Chondrocyte (in vitro differentiated cells): ENCODE results near the gene ATF7. TPM values are rescaled to one million over a fixed set of nuclear protein-coding genes. Genes with fewer than 3 reads are reported as not detected.

Experiments
- DNase-seq: peaks from one replicate; pipeline ENCODE4 v3.0.0; 2021; ENCODE audit warnings: mixed read lengths, low spot score
- H3K27ac Mint-ChIP-seq: one replicate; pipeline ENCODE4 v1.8.0; 2021; ENCODE audit warnings: mild to moderate bottlenecking, moderate library complexity, mixed read lengths; ENCODE audit not compliant: unreplicated experiment
- H3K27me3 Mint-ChIP-seq: 2 replicates; pipeline ENCODE4 v1.8.0; 2021; ENCODE audit warnings: low read depth, mixed read lengths
- H3K36me3 Mint-ChIP-seq: 2 replicates; pipeline ENCODE4 v1.8.0; 2021; ENCODE audit warnings: low read depth, mixed read lengths
- H3K4me1 Mint-ChIP-seq: 2 replicates; pipeline ENCODE4 v1.8.0; 2021; ENCODE audit warnings: low read depth, mild to moderate bottlenecking, mixed read lengths
- H3K4me3 Mint-ChIP-seq: one replicate; pipeline ENCODE4 v1.8.0; 2021; ENCODE audit warnings: mild to moderate bottlenecking, moderate library complexity, mixed read lengths; ENCODE audit not compliant: unreplicated experiment
- H3K9me3 Mint-ChIP-seq: 2 replicates; pipeline ENCODE4 v1.8.0; 2021; ENCODE audit warnings: low read depth, mixed read lengths
- total RNA-seq: library from RNA; stranded (reverse); gene quantifications from 3 replicates; pipeline ENCODE4 v1.2.1, GENCODE V29; 2021
- TF ChIP-seq, protein P1 (sequence below): fragments of 200-600 bp; sonication (generic); IDR thresholded peaks from 2 replicates; pipeline ENCODE4 v1.5.0; 2021; ENCODE audit warnings: antibody characterized with exemption, mild to moderate bottlenecking, moderate library complexity

ATF7 gene
- total RNA-seq, 1 donor from 2014 or later = 44.4 TPM

DNA sequence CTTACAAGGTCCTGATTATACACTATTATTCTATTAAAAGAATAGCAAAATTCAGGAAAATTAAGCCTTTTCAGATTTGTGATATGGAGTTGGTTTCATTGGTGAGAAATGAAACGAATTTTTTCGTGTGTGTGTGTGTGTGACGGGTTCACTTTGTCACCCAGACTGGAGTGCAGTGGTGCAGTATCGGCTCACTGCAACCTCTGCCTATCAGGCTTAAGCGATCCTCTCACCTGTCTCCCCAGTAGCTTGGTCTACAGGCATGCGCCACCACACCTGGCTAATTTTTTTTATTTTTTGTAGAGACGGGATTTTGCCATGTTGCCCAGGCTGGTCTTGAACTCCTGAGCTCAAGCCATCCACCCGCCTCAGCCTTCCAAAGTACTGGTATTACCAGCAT, 164.6 kb downstream of the ATF7 start:
- no peaks in the 10 kb centered on the region for H3K9me3 Mint-ChIP-seq
- H3K4me1 Mint-ChIP-seq = peaks cover 29% of the 10 kb centered on the region
- peaks cover 60% of the 10 kb centered on the region for H3K36me3 Mint-ChIP-seq
- DNase-seq = no peak
- H3K4me3 Mint-ChIP-seq = no peak overlapping the region
- TF ChIP-seq, protein P1, sequence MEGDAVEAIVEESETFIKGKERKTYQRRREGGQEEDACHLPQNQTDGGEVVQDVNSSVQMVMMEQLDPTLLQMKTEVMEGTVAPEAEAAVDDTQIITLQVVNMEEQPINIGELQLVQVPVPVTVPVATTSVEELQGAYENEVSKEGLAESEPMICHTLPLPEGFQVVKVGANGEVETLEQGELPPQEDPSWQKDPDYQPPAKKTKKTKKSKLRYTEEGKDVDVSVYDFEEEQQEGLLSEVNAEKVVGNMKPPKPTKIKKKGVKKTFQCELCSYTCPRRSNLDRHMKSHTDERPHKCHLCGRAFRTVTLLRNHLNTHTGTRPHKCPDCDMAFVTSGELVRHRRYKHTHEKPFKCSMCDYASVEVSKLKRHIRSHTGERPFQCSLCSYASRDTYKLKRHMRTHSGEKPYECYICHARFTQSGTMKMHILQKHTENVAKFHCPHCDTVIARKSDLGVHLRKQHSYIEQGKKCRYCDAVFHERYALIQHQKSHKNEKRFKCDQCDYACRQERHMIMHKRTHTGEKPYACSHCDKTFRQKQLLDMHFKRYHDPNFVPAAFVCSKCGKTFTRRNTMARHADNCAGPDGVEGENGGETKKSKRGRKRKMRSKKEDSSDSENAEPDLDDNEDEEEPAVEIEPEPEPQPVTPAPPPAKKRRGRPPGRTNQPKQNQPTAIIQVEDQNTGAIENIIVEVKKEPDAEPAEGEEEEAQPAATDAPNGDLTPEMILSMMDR = no peak
- peak overlapping the region; percentile 22 for H3K27ac Mint-ChIP-seq
- H3K27me3 Mint-ChIP-seq = no peaks in the 10 kb centered on the region

DNA sequence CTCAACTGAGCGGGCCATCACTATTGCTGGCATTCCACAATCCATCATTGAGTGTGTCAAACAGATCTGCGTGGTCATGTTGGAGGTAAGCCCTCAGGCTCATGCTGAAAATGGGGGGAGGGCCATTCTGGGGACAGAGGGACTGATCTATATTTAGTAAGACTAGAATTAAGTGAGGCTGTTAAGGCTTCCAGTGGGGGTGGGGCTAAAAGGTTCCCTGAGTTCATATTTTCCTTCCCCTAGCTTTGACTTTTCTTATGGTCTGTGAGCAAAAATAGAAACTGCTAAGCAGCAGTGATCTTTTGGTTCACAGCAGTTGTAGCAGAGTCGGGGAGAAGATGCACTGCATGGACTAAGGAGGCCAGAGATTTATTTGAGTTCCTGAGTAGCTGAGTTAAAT, 165.1 kb downstream of the ATF7 start:
- Mint-ChIP-seq H3K27me3 (no peaks in the 10 kb centered on the region), H3K9me3 (no peaks in the 10 kb centered on the region), H3K27ac (peak overlapping the region; percentile 78), H3K4me3 (no peak overlapping the region), H3K4me1 (peaks cover 29% of the 10 kb centered on the region), H3K36me3 (peaks cover 57% of the 10 kb centered on the region)
- TF ChIP-seq, protein P1 = no peak
- DNase-seq = no peak

DNA sequence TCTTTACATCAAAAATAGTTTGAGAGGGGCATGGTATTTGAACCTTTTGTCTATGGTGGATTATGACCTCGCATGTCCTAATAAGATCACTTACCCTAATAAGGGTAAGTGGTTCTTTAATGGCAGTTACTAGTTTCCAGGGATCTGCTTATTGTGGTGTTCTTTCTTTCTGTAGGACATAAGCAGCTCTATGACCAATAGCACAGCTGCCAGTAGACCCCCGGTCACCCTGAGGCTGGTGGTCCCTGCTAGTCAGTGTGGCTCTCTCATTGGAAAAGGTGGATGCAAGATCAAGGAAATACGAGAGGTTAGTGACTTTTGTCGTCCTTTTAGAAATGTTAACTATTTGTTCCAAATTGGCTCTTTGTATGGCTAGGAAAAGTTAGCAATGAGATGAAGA, 167.1 kb downstream of the ATF7 start:
- Mint-ChIP-seq H3K27ac (peak overlapping the region; percentile 57), H3K36me3 (peaks cover 58% of the 10 kb centered on the region), H3K27me3 (no peaks in the 10 kb centered on the region), H3K9me3 (no peaks in the 10 kb centered on the region), H3K4me1 (peaks cover 38% of the 10 kb centered on the region), H3K4me3 (no peak overlapping the region)
- TF ChIP-seq, protein P1 = no peak
- no peak for DNase-seq

Other genes with a start within 250 kb of the ATF7 start
- gene SP1, start 246.2 kb downstream of the ATF7 start, total RNA-seq = 57.1 to 59.7 TPM (median 59.0 TPM) in 3 replicates
- not detected in 3 replicates for gene AMHR2, start 202.5 kb downstream of the ATF7 start, total RNA-seq
- 96.2 to 110 TPM (median 102 TPM) in 3 replicates for gene PRR13, start 184.6 kb downstream of the ATF7 start, total RNA-seq
- 601 to 638 TPM (median 611 TPM) in 3 replicates for gene PCBP2, start 174.3 kb downstream of the ATF7 start, total RNA-seq
- gene MAP3K12, start 126.9 kb downstream of the ATF7 start, total RNA-seq = 25.5 to 30.6 TPM (median 26.9 TPM) in 3 replicates
- gene TARBP2, start 125.1 kb downstream of the ATF7 start, total RNA-seq = 23.5 to 34.0 TPM (median 24.1 TPM) in 3 replicates
- gene NPFF, start 118.9 kb downstream of the ATF7 start, total RNA-seq = 0.92 TPM in 1 of 3 replicates, not detected in the others
- gene ATP5MC2, start 49.7 kb upstream of the ATF7 start, total RNA-seq = 201 to 204 TPM (median 203 TPM) in 3 replicates
- gene CALCOCO1, start 101.1 kb upstream of the ATF7 start, total RNA-seq = 80.9 to 96.6 TPM (median 86.9 TPM) in 3 replicates
- not detected in 3 replicates for gene CISTR, start 125.6 kb upstream of the ATF7 start, total RNA-seq